AG08396 (cell line): ENCODE data around the gene COQ8B.
"Not testable (repeated sequence)": the region's sequence is repeated elsewhere in the genome, so short reads cannot be mapped to it uniquely, and the experiment has no call there.

Experiments used
- DNase-seq: peaks from one replicate; pipeline ENCODE4 v3.0.0; 2012; ENCODE audit warnings: low spot score, mixed read lengths

COQ8B gene

GRCh38 chr19:40741527-40742390 is 25.1 kb upstream of the COQ8B start:
- no peak for DNase-seq

GRCh38 chr19:40740747-40741146 is 24.1 kb upstream of the COQ8B start:
- no peak for DNase-seq

GRCh38 chr19:40739871-40740703 is 23.4 kb upstream of the COQ8B start:
- DNase-seq = no peak

GRCh38 chr19:40739030-40739839 is 22.5 kb upstream of the COQ8B start:
- DNase-seq = no peak

- no peak for DNase-seq
Observed at GRCh38 chr19:40737102-40737644, 20.5 kb upstream of the COQ8B start.

GRCh38 chr19:40736661-40737060 is 20.0 kb upstream of the COQ8B start:
- DNase-seq = no peak

GRCh38 chr19:40735013-40735771 is 18.5 kb upstream of the COQ8B start:
- no peak for DNase-seq

- no peak for DNase-seq
Observed at GRCh38 chr19:40733149-40733548, 16.5 kb upstream of the COQ8B start.

GRCh38 chr19:40732304-40732703 is 15.6 kb upstream of the COQ8B start:
- not testable (repeated sequence) for DNase-seq

GRCh38 chr19:40730065-40730464 is 13.4 kb upstream of the COQ8B start:
- DNase-seq = not testable (repeated sequence)

GRCh38 chr19:40726279-40726678 is 9.6 kb upstream of the COQ8B start:
- no peak for DNase-seq

GRCh38 chr19:40724855-40725254 is 8.2 kb upstream of the COQ8B start:
- no peak for DNase-seq

GRCh38 chr19:40724315-40724714 is 7.6 kb upstream of the COQ8B start:
- DNase-seq = no peak

GRCh38 chr19:40723661-40724254 is 7.1 kb upstream of the COQ8B start:
- DNase-seq = no peak

GRCh38 chr19:40721936-40722661 is 5.4 kb upstream of the COQ8B start:
- no peak for DNase-seq

GRCh38 chr19:40721140-40721486 is 4.4 kb upstream of the COQ8B start:
- no peak for DNase-seq

GRCh38 chr19:40719414-40719894 is 2.8 kb upstream of the COQ8B start:
- no peak for DNase-seq

GRCh38 chr19:40718774-40719391 is 2.2 kb upstream of the COQ8B start:
- peak; percentile 61 for DNase-seq
